Kidney (tissue), 14 donors: ENCODE measurements around the gene DMAC2L. TPM values are rescaled to one million over a fixed set of nuclear protein-coding genes. Genes with fewer than 3 reads are reported as not detected.
A peak's percentile ranks its signal among the peaks of the same experiment; 100 is the strongest.
"Not testable (repeated sequence)": the region's sequence is repeated elsewhere in the genome, so short reads cannot be mapped to it uniquely, and the experiment has no call there.

Source experiments
- DNase-seq, 5 donors: peaks; one replicate each; pipeline ENCODE4 v3.0.0-alpha.2; 2013 to 2020
- FAIRE-seq: peaks from 2 replicates; lab custom pipeline; 2012; peaks lifted over from hg19 to GRCh38; lab: Jason Lieb, UNC
- H3K27ac ChIP-seq, 2 donors: one replicate each; pipeline ENCODE4 v1.7.0; 2013; ENCODE audit warnings: low read depth in 2 of 2, low read length in 2 of 2, inconsistent platforms in 1 of 2
- H3K27me3 ChIP-seq: one replicate; pipeline ENCODE4 v1.7.1; 2013; ENCODE audit warnings: low read length, inconsistent platforms; ENCODE audit not compliant: control insufficient read depth, insufficient read depth
- H3K36me3 ChIP-seq, 3 donors: one replicate each; pipeline versions ENCODE4 v1.7.0 to v1.7.1; 2013; ENCODE audit warnings: low read length in 3 of 3, control low read depth in 1 of 3, inconsistent platforms in 1 of 3; ENCODE audit not compliant: insufficient read depth in 3 of 3, control insufficient read depth in 2 of 3
- H3K4me1 ChIP-seq, 3 donors: one replicate each; pipeline versions ENCODE4 v1.7.0 to v1.7.1; 2013; ENCODE audit warnings: low read length in 3 of 3, inconsistent platforms in 1 of 3, low read depth in 1 of 3; ENCODE audit not compliant: control insufficient read depth in 2 of 3, insufficient read depth in 2 of 3
- H3K4me3 ChIP-seq, 3 donors: one replicate each; pipeline versions ENCODE4 v1.7.0 to v1.8.1; 2013; ENCODE audit warnings: low read length in 3 of 3, control low read depth in 1 of 3, inconsistent platforms in 1 of 3
- H3K9ac ChIP-seq, 3 donors: one replicate each; pipeline versions ENCODE4 v1.7.0 to v1.7.1; 2013; ENCODE audit warnings: low read length in 3 of 3, control low read depth in 1 of 3, inconsistent platforms in 1 of 3
- H3K9me3 ChIP-seq, 3 donors: one replicate each; pipeline versions ENCODE4 v1.7.0 to v1.7.1; 2013; ENCODE audit warnings: low read length in 3 of 3, control low read depth in 1 of 3, inconsistent platforms in 1 of 3; ENCODE audit not compliant: control insufficient read depth in 2 of 3, insufficient read depth in 1 of 3
- CTCF ChIP-seq: IDR thresholded peaks from 3 replicates; pipeline ENCODE4 v1.5.1; 2012; ENCODE audit warnings: mild to moderate bottlenecking, moderate library complexity, borderline replicate concordance; ENCODE audit not compliant: insufficient read depth; ENCODE audit errors: extremely low read depth
- intact Hi-C: fragments of 100-400 bp; cut with DNase I; formaldehyde crosslinking; loops from one replicate; pipeline ENCODE4 v1.11.1; 2022
- polyA plus RNA-seq: library from polyadenylated mRNA; stranded (reverse); fragments of 350-450 nt; fragmentation: Illumina TruSeq; extraction: RNeasy Lipid Tissue Mini Kit (QIAGEN cat#74804); gene quantifications from one replicate; pipeline ENCODE4 v1.2.3, GENCODE V29; 2014; ENCODE audit warnings: low read depth, low replicate concordance; ENCODE audit not compliant: insufficient read depth
- total RNA-seq: library from RNA; stranded (reverse); fragmentation: NEBNext Ultra II Directional; extraction: Animal tissue kit (Norgen Biotek cat#: 25700); gene quantifications from one replicate; pipeline ENCODE4 v1.2.1, GENCODE V29; 2021
- donor health status: control.
- donor health status: control.
- donor health status: control.
- donor health status: control.
- donor health status: control.
- donor health status: DM: yes; HTN: yes; CAD: no.
- donor health status: Normal renal cell carcinoma (clear cell type).

The DMAC2L gene
- total and polyA plus RNA-seq, 2 donors from 2014 or later, result 23.7 to 27.3 TPM

DNA sequence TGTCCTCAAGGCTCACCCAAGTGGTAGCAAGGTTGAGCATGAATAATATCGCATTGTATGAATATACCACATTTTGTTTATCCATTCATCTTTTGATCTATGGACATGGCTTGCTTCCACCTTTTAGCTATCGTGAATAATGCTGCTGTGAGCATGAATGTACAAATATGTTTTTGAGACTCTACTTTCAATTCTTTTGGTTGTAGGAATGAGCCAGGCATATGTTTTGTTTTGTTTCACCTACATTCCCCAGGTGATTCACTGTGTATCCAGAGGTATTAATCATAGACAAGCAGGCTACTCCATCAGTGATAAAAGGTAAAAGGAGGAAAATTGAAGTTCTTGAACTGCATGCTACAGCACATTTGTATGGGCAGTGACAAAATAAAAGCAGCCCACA, 48.7 kb downstream of the DMAC2L start:
- peaks cover 0 to 15% (median 12%) of the 10 kb centered on the region in 3 donors for H3K4me1 ChIP-seq
- TF ChIP-seq CTCF, result no peak
- H3K27ac ChIP-seq, result no peak overlapping the region
- H3K4me3 ChIP-seq, result no peak overlapping the region
- H3K36me3 ChIP-seq, result no peaks in the 10 kb centered on the region
- H3K27me3 ChIP-seq, result no peaks in the 10 kb centered on the region
- intact Hi-C loops, result no loop called here
- no peak for DNase-seq
- no peak overlapping the region for H3K9ac ChIP-seq
- FAIRE-seq, result no peak
- H3K9me3 ChIP-seq, result no peaks in the 10 kb centered on the region

DNA sequence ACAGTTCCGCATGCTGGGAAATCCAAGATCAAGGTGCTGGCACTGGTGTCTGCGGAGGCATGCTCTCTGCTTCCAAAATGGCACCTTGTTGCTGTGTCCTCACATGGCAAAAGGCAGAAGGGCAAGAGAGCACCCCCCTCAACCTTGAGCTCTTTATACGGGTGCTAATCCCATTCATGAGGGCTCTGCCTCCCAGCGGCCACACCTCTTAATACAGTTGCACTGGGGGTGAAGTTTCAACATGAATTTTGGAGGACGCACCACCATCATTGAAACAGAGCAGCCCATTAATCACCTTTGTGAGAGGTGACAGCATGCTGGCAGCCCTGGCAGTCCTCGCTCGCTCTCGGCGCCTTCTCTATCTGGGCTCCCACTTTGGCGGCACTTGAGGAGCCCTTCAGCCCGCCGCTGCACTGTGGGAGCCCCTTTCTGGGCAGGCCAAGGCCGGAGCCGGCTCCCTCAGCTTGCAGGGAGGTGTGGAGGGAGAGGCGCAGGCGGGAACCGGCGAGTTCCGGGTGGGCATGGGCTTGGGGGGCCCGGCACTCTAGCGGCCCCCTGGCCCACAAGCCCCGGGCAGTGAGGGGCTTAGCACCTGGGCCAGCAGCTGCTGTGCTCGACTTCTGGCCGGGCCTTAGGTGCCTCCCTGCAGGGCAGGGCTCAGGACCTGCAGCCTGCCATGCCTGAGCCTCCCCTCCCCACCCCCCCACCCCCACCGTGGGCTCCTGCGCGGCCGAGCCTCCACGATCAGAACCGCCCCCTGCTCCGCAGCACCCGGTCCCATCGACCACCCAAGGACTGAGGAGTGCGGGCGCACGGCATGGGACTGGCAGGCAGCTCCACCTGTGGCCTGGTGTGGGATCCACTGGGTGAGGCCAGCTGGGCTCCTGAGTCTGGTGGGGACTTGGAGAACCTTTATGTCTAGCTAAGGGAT, 49.6 kb downstream of the DMAC2L start:
- H3K9me3 ChIP-seq, H3K36me3 ChIP-seq, H3K27ac ChIP-seq, H3K27me3 ChIP-seq, H3K4me3 ChIP-seq, H3K9ac ChIP-seq, intact Hi-C loops, FAIRE-seq: not testable (repeated sequence)
- peaks cover 0 to 24% (median 19%) of the 10 kb centered on the region in 3 donors for H3K4me1 ChIP-seq
- DNase-seq, result peak in 1 of 5 donors; percentile 54

GRCh38 chr14:50362764-50363713, 50.9 kb downstream of the DMAC2L start:
- Histone ChIP-seq H3K36me3 (no peaks in the 10 kb centered on the region), H3K4me3 (peak overlapping the region in 2 of 3 donors; percentile 10 to 55), H3K9me3 (no peaks in the 10 kb centered on the region), H3K4me1 (peaks cover 0 to 25% (median 23%) of the 10 kb centered on the region in 3 donors), H3K27ac (peak overlapping the region; percentile 58 to 89), H3K27me3 (no peaks in the 10 kb centered on the region), H3K9ac (peak overlapping the region in 2 of 3 donors; percentile 8 to 18)
- DNase-seq (no peak), FAIRE-seq (no peak)
- no peak for TF ChIP-seq CTCF
- intact Hi-C loops, result no loop called here
